Measurements from ENCODE around the gene GLP2R.

GLP2R gene

GRCh38 chr17:9936095-9936494 lies 110.4 kb downstream of the GLP2R start (continued):
- TF ChIP-seq ZNF707 (tag by site-specific recombination; IDR thresholded peaks at IDR 0.05) (no peak), HOXA7 (CRISPR knock-in tag; IDR thresholded peaks at IDR 0.05; ENCODE audit: borderline replicate concordance) (no peak)

GRCh38 chr17:9937241-9937761 lies 111.6 kb downstream of the GLP2R start:
- no peaks in the 10 kb centered on the region; the same call in 1 of the 2 replicates for H3K9me3 ChIP-seq (ENCODE audit: control insufficient read depth, insufficient read depth, low read depth, low read length)
- CTCF ChIA-PET = interaction anchor here (0.6 kb wide), 1 partner anchor 186 kb away, joined by 3 read pairs; no protein-coding TSS in a partner anchor
- POLR2A ChIA-PET = no interaction called here
- H3K4me1 ChIP-seq (ENCODE audit: control insufficient read depth, insufficient read depth, low read length) = no peaks in the 10 kb centered on the region
- TF ChIP-seq ZNF366 (tag by site-specific recombination; conservative IDR thresholded peaks at IDR 0.05) = no peak
- TF ChIP-seq HIC1 (tag by site-specific recombination; IDR thresholded peaks at IDR 0.05) = no peak
- no peak for TF ChIP-seq ZBTB8A (tag by site-specific recombination; IDR thresholded peaks at IDR 0.05)
- no peak for TF ChIP-seq ZNF791 (tag by site-specific recombination; IDR thresholded peaks at IDR 0.05)
- TF ChIP-seq GLIS1 (tag by site-specific recombination; IDR thresholded peaks at IDR 0.05) = no peak
- TF ChIP-seq ZNF843 (tag by site-specific recombination; IDR thresholded peaks at IDR 0.05) = no peak
- TF ChIP-seq ZNF521 (tag by site-specific recombination; IDR thresholded peaks at IDR 0.05) = no peak
- no peak for TF ChIP-seq ZNF660 (tag by site-specific recombination; IDR thresholded peaks at IDR 0.05)
- no peak for TF ChIP-seq ZNF677 (tag by site-specific recombination; IDR thresholded peaks at IDR 0.05)
- no peak for TF ChIP-seq ZNF555 (tag by site-specific recombination; conservative IDR thresholded peaks at IDR 0.05)
- no peak for TF ChIP-seq ZNF544 (tag by site-specific recombination; IDR thresholded peaks at IDR 0.05)
- no peak for TF ChIP-seq ZNF155 (tag by site-specific recombination; IDR thresholded peaks at IDR 0.05)
- TF ChIP-seq YY1 (tag by site-specific recombination; IDR thresholded peaks at IDR 0.05) = no peak
- TF ChIP-seq ZNF518A (tag by site-specific recombination; conservative IDR thresholded peaks at IDR 0.05; ENCODE audit: low read depth) = no peak
- no peak for TF ChIP-seq ZNF221 (tag by site-specific recombination; IDR thresholded peaks at IDR 0.05; ENCODE audit: borderline replicate concordance)
- no peaks in the 10 kb centered on the region for H3K36me3 ChIP-seq (ENCODE audit: control insufficient read depth in 2 of 2, insufficient read depth in 1 of 2, low read length in 2 of 2)
- no peak overlapping the region for H3K4me3 ChIP-seq (ENCODE audit: low read depth, low read length)
- no peak overlapping the region for H3K27ac ChIP-seq (ENCODE audit: extremely low read depth, low read depth, low read length)

GRCh38 chr17:9937901-9938300 lies 112.2 kb downstream of the GLP2R start:
- Histone ChIP-seq H3K36me3 (ENCODE audit: control insufficient read depth in 2 of 2, insufficient read depth in 1 of 2, low read length in 2 of 2) (no peaks in the 10 kb centered on the region), H3K4me1 (ENCODE audit: control insufficient read depth, insufficient read depth, low read length) (no peaks in the 10 kb centered on the region), H3K9me3 (ENCODE audit: control insufficient read depth, insufficient read depth, low read depth, low read length) (no peaks in the 10 kb centered on the region; the same call in 1 of the 2 replicates), H3K27ac (ENCODE audit: extremely low read depth, low read depth, low read length) (no peak overlapping the region), H3K4me3 (ENCODE audit: low read depth, low read length) (no peak overlapping the region)
- CTCF ChIA-PET = no interaction called here
- POLR2A ChIA-PET = no interaction called here
- no peak for TF ChIP-seq ZNF768 (tag by site-specific recombination; IDR thresholded peaks at IDR 0.05)
- TF ChIP-seq ZNF521 (tag by site-specific recombination; IDR thresholded peaks at IDR 0.05) = no peak
- TF ChIP-seq ZNF837 (tag by site-specific recombination; IDR thresholded peaks at IDR 0.05) = no peak
- TF ChIP-seq ZNF18 (tag by site-specific recombination; IDR thresholded peaks at IDR 0.05) = no peak
- TF ChIP-seq ZNF449 (tag by site-specific recombination; IDR thresholded peaks at IDR 0.05) = no peak
- TF ChIP-seq ZNF747 (tag by site-specific recombination; IDR thresholded peaks at IDR 0.05) = no peak
- no peak for TF ChIP-seq SALL2 (tag by site-specific recombination; IDR thresholded peaks at IDR 0.05; ENCODE audit: borderline replicate concordance)
